ENCODE results near the gene UBA52. TPM values are rescaled to one million over a fixed set of nuclear protein-coding genes. Genes with fewer than 3 reads are reported as not detected.

Gene UBA52
- total RNA-seq, 1 experiment from 2014 or later, result 1,361 TPM

DNA sequence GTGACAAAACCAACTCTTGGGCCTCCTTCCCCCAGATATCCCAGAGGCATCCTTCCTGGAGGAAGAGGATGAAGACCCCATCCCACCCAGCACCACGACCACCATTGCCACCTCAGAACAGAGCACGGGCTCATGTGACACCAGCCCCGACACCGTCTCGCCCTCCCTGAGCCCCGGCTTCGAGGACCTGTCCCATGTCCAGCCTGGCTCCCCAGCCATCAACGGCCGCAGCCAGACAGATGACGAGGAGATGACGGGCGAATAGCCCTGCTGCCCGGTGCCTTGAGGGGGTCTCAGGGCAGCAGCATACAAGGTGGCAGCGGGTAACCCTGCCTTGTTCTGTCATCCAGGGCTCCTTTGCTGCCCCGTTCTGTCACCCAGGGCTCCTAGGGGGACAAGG, 3.3 kb upstream of the UBA52 start:
- H3K27me3 Mint-ChIP-seq (ENCODE audit: low read depth), result no peaks in the 10 kb centered on the region
- ChIA-PET CTCF (no interaction called here), POLR2A (no interaction called here)
- H3K4me3 Mint-ChIP-seq, result no peak overlapping the region
- no peak for ATAC-seq
- DNase-seq (ENCODE audit: low spot score), result no peak
- H3K27ac Mint-ChIP-seq, result no peak overlapping the region
- no peak for TF ChIP-seq ELF4 (CRISPR knock-in tag; IDR thresholded peaks at IDR 0.05; ENCODE audit: low read depth)
- no peak for TF ChIP-seq PRDM15 (CRISPR knock-in tag; IDR thresholded peaks at IDR 0.05)
- TF ChIP-seq CREM (CRISPR knock-in tag; IDR thresholded peaks at IDR 0.05), result no peak
- no peak for TF ChIP-seq ZBTB21 (CRISPR knock-in tag; IDR thresholded peaks at IDR 0.05; ENCODE audit: borderline replicate concordance)
- TF ChIP-seq, protein P1, sequence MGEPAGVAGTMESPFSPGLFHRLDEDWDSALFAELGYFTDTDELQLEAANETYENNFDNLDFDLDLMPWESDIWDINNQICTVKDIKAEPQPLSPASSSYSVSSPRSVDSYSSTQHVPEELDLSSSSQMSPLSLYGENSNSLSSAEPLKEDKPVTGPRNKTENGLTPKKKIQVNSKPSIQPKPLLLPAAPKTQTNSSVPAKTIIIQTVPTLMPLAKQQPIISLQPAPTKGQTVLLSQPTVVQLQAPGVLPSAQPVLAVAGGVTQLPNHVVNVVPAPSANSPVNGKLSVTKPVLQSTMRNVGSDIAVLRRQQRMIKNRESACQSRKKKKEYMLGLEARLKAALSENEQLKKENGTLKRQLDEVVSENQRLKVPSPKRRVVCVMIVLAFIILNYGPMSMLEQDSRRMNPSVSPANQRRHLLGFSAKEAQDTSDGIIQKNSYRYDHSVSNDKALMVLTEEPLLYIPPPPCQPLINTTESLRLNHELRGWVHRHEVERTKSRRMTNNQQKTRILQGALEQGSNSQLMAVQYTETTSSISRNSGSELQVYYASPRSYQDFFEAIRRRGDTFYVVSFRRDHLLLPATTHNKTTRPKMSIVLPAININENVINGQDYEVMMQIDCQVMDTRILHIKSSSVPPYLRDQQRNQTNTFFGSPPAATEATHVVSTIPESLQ (CRISPR knock-in tag; IDR thresholded peaks at IDR 0.05), result no peak
- no peak for TF ChIP-seq FOXJ3 (CRISPR knock-in tag; IDR thresholded peaks at IDR 0.05; ENCODE audit: borderline replicate concordance)
- no peak for TF ChIP-seq ZNF121 (CRISPR knock-in tag; IDR thresholded peaks at IDR 0.05)
- TF ChIP-seq ZNF532 (CRISPR knock-in tag; IDR thresholded peaks at IDR 0.05; ENCODE audit: borderline replicate concordance), result no peak
- no peak for TF ChIP-seq MAX (CRISPR knock-in tag; IDR thresholded peaks at IDR 0.05)
- no peak for TF ChIP-seq ZNF219 (CRISPR knock-in tag; IDR thresholded peaks at IDR 0.05; ENCODE audit: borderline replicate concordance)
- TF ChIP-seq, protein P2, sequence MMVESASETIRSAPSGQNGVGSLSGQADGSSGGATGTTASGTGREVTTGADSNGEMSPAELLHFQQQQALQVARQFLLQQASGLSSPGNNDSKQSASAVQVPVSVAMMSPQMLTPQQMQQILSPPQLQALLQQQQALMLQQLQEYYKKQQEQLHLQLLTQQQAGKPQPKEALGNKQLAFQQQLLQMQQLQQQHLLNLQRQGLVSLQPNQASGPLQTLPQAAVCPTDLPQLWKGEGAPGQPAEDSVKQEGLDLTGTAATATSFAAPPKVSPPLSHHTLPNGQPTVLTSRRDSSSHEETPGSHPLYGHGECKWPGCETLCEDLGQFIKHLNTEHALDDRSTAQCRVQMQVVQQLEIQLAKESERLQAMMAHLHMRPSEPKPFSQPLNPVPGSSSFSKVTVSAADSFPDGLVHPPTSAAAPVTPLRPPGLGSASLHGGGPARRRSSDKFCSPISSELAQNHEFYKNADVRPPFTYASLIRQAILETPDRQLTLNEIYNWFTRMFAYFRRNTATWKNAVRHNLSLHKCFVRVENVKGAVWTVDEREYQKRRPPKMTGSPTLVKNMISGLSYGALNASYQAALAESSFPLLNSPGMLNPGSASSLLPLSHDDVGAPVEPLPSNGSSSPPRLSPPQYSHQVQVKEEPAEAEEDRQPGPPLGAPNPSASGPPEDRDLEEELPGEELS (CRISPR knock-in tag; IDR thresholded peaks at IDR 0.05), result no peak
- no peak for TF ChIP-seq OVOL2 (CRISPR knock-in tag; IDR thresholded peaks at IDR 0.05; ENCODE audit: borderline replicate concordance)
- TF ChIP-seq, protein P3, sequence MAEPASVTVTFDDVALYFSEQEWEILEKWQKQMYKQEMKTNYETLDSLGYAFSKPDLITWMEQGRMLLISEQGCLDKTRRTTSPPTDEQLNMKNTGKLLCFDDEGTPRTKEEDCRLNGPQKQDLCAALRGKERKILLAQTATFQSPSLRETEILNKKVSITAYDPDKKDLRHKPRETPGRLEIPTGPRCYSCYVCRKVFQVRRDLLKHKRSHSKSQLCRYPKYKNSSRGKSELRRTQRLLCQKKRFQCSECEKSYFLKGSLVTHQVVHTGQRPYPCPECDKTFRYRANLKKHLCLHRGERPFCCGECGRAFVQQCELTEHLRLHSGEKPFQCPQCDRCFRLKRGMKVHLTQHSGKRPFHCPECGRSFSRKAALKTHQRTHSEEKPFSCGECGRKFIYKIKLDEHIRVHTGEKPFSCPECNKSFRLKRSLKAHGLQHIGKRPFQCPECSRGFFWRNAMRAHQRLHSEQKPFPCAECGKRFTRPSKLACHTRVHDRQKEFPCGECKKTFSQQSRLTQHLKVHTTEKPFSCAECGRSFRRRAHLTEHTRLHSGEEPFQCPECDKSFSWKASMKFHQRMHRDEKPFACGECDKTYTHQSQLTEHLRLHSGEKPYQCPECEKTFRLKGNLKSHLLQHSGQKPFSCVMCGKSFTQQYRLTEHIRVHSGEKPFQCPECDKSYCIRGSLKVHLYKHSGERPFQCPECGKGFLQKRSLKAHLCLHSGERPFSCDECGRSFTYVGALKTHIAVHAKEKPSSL (CRISPR knock-in tag; conservative IDR thresholded peaks at IDR 0.05), result no peak
- TF ChIP-seq GRHL2 (CRISPR knock-in tag; IDR thresholded peaks at IDR 0.05; ENCODE audit: insufficient replicate concordance, severe bottlenecking), result no peak
- TF ChIP-seq ESRRA (CRISPR knock-in tag; IDR thresholded peaks at IDR 0.05; ENCODE audit: borderline replicate concordance), result no peak
- no peak for TF ChIP-seq NR3C1 (CRISPR knock-in tag; conservative IDR thresholded peaks at IDR 0.05; ENCODE audit: low read depth)
- TF ChIP-seq NFE2L1 (CRISPR knock-in tag; IDR thresholded peaks at IDR 0.05), result no peak
- no peaks in the 10 kb centered on the region for H3K9me3 Mint-ChIP-seq
- peaks cover 62% of the 10 kb centered on the region for H3K36me3 Mint-ChIP-seq
- peaks cover 14% of the 10 kb centered on the region for H3K4me1 Mint-ChIP-seq

All from WTC11 (cell line).